ENCODE results near the gene GFER. TPM values are rescaled to one million over a fixed set of nuclear protein-coding genes. Genes with fewer than 3 reads are reported as not detected.

GFER gene
- total and polyA plus RNA-seq, 4 experiments from 2014 or later, result 19.6 to 35.7 (median 27.4) TPM

- Mint-ChIP-seq H3K27me3 (no peaks in the 10 kb centered on the region), H3K4me3 (no peak overlapping the region), H3K4me1 (no peaks in the 10 kb centered on the region), H3K27ac (no peak overlapping the region), H3K36me3 (no peaks in the 10 kb centered on the region), H3K9me3 (no peaks in the 10 kb centered on the region)
- no peaks in the 10 kb centered on the region for H3K36me3 ChIP-seq (ENCODE audit: insufficient read depth, low read length)
- no peaks in the 10 kb centered on the region for H3K9me3 ChIP-seq (ENCODE audit: control insufficient read depth in 1 of 2, low read length in 2 of 2)
- DNase-seq, result no peak
- no peaks in the 10 kb centered on the region for H3K27me3 ChIP-seq (ENCODE audit: insufficient read depth, low read length)
- H3K4me3 ChIP-seq (ENCODE audit: low read length in 2 of 2), result no peak overlapping the region
- ChIA-PET POLR2A (ENCODE audit: partially characterized antibody) (no interaction called here), CTCF (ENCODE audit: partially characterized antibody) (no interaction called here)
- no peaks in the 10 kb centered on the region for H3K4me1 ChIP-seq (ENCODE audit: insufficient read depth, low read length)
- H3K27ac ChIP-seq (ENCODE audit: low read depth, low read length), result no peak overlapping the region
- intact Hi-C loops (cut with micrococcal nuclease), result no loop called here
These were observed 53.1 kb downstream of the GFER start for GRCh38 chr16:2037115-2037514.

Other genes with a start within 250 kb of the GFER start
Only the 30 nearest of the 31 such genes appear.
- 10 to 100 TPM; 84.2 to 88.6 TPM for gene NME3, start 212.7 kb upstream of the GFER start, total RNA-seq
- gene NME3, start 212.7 kb upstream of the GFER start, polyA plus RNA-seq, result 10 to 100 TPM; 64.1 to 70.4 TPM
- 10 to 100 TPM; 32.9 to 33.1 TPM for gene EME2, start 211.4 kb upstream of the GFER start, total RNA-seq
- gene EME2, start 211.4 kb upstream of the GFER start, polyA plus RNA-seq, result 1 to 10 TPM in 1 of 2 donors, under 1 TPM in 1; 0.30 to 1.5 TPM
- 10 to 100 TPM; 57.6 to 67.3 TPM for gene MRPS34, start 211.1 kb upstream of the GFER start, total RNA-seq
- 100 to 1,000 TPM; 138 to 151 TPM for gene MRPS34, start 211.1 kb upstream of the GFER start, polyA plus RNA-seq
- gene SPSB3, start 201.6 kb upstream of the GFER start, total RNA-seq, result 100 to 1,000 TPM; 133 to 144 TPM
- 10 to 100 TPM; 56.6 to 72.9 TPM for gene SPSB3, start 201.6 kb upstream of the GFER start, polyA plus RNA-seq
- 10 to 100 TPM; 55.9 to 59.4 TPM for gene NUBP2, start 201.2 kb upstream of the GFER start, total RNA-seq
- gene NUBP2, start 201.2 kb upstream of the GFER start, polyA plus RNA-seq, result 10 to 100 TPM; 77.6 to 98.9 TPM
- under 1 TPM; 0.29 to 0.36 TPM for gene IGFALS, start 190.5 kb upstream of the GFER start, total RNA-seq
- not detected for gene IGFALS, start 190.5 kb upstream of the GFER start, polyA plus RNA-seq
- 10 to 100 TPM; 73.7 to 77.8 TPM for gene HAGH, start 157.4 kb upstream of the GFER start, total RNA-seq
- gene HAGH, start 157.4 kb upstream of the GFER start, polyA plus RNA-seq, result 10 to 100 TPM; 54.3 to 63.2 TPM
- 1 to 10 TPM; 7.8 to 9.6 TPM for gene FAHD1, start 157.0 kb upstream of the GFER start, total RNA-seq
- 10 to 100 TPM; 22.3 to 23.2 TPM for gene FAHD1, start 157.0 kb upstream of the GFER start, polyA plus RNA-seq
- gene MEIOB, start 112.0 kb upstream of the GFER start, total RNA-seq, result not detected
- not detected for gene MEIOB, start 112.0 kb upstream of the GFER start, polyA plus RNA-seq
- gene HS3ST6, start 65.8 kb upstream of the GFER start, total RNA-seq, result not detected
- gene HS3ST6, start 65.8 kb upstream of the GFER start, polyA plus RNA-seq, result not detected
- 10 to 100 TPM in 1 of 2 experiments, 1 to 10 TPM in 1; 9.3 to 10.6 TPM for gene MSRB1, start 41.0 kb upstream of the GFER start, total RNA-seq
- 10 to 100 TPM; 20.4 to 30.5 TPM for gene MSRB1, start 41.0 kb upstream of the GFER start, polyA plus RNA-seq
- not detected for gene RPL3L, start 29.5 kb upstream of the GFER start, total RNA-seq
- gene RPL3L, start 29.5 kb upstream of the GFER start, polyA plus RNA-seq, result not detected
- 10 to 100 TPM; 76.5 to 86.2 TPM for gene NDUFB10, start 24.7 kb upstream of the GFER start, total RNA-seq
- gene NDUFB10, start 24.7 kb upstream of the GFER start, polyA plus RNA-seq, result 100 to 1,000 TPM; 205 to 223 TPM
- gene RPS2, start 19.4 kb upstream of the GFER start, total RNA-seq, result 1,000 to 10,000 TPM; 2,828 to 2,894 TPM
- 1,000 to 10,000 TPM; 6,382 to 6,826 TPM for gene RPS2, start 19.4 kb upstream of the GFER start, polyA plus RNA-seq
- not detected for gene RNF151, start 17.3 kb upstream of the GFER start, total RNA-seq
- not detected for gene RNF151, start 17.3 kb upstream of the GFER start, polyA plus RNA-seq
- gene TBL3, start 12.1 kb upstream of the GFER start, total RNA-seq, result 10 to 100 TPM; 33.2 to 35.0 TPM
- gene TBL3, start 12.1 kb upstream of the GFER start, polyA plus RNA-seq, result 10 to 100 TPM; 44.1 to 47.6 TPM
- gene NOXO1, start 2.7 kb upstream of the GFER start, total RNA-seq, result under 1 TPM; 0.47 to 0.84 TPM
- gene NOXO1, start 2.7 kb upstream of the GFER start, polyA plus RNA-seq, result under 1 TPM; 0.50 to 0.54 TPM
- gene SYNGR3, start 5.8 kb downstream of the GFER start, total RNA-seq, result 1 to 10 TPM; 1.6 TPM
- gene SYNGR3, start 5.8 kb downstream of the GFER start, polyA plus RNA-seq, result 1 to 10 TPM in 1 of 2 donors, under 1 TPM in 1; 0.50 to 2.2 TPM
- gene ZNF598, start 25.6 kb downstream of the GFER start, total RNA-seq, result 10 to 100 TPM; 48.5 to 49.8 TPM
- gene ZNF598, start 25.6 kb downstream of the GFER start, polyA plus RNA-seq, result 10 to 100 TPM in 1 of 2 donors, 1 to 10 TPM in 1; 3.1 to 10.0 TPM
- not detected for gene NPW, start 35.6 kb downstream of the GFER start, total RNA-seq
- not detected for gene NPW, start 35.6 kb downstream of the GFER start, polyA plus RNA-seq
- 1 to 10 TPM; 1.7 to 2.1 TPM for gene NHERF2, start 42.7 kb downstream of the GFER start, total RNA-seq
- gene NHERF2, start 42.7 kb downstream of the GFER start, polyA plus RNA-seq, result under 1 TPM; 0.16 to 0.40 TPM
- 10 to 100 TPM in 1 of 2 experiments, 1 to 10 TPM in 1; 9.3 to 12.0 TPM for gene NTHL1, start 63.6 kb downstream of the GFER start, total RNA-seq
- gene NTHL1, start 63.6 kb downstream of the GFER start, polyA plus RNA-seq, result 10 to 100 TPM; 13.5 to 20.1 TPM
- gene TSC2, start 63.8 kb downstream of the GFER start, total RNA-seq, result 100 to 1,000 TPM; 157 to 177 TPM
- gene TSC2, start 63.8 kb downstream of the GFER start, polyA plus RNA-seq, result 10 to 100 TPM; 20.7 to 50.8 TPM
- gene PKD1, start 151.7 kb downstream of the GFER start, total RNA-seq, result 100 to 1,000 TPM; 125 to 126 TPM
- 10 to 100 TPM in 1 of 2 donors, 1 to 10 TPM in 1; 2.3 to 11.7 TPM for gene PKD1, start 151.7 kb downstream of the GFER start, polyA plus RNA-seq
- gene RAB26, start 164.4 kb downstream of the GFER start, total RNA-seq, result under 1 TPM in 1 of 2 experiments, not detected in 1; 0.44 TPM
- under 1 TPM; 0.52 to 0.77 TPM for gene RAB26, start 164.4 kb downstream of the GFER start, polyA plus RNA-seq
- 10 to 100 TPM; 40.9 to 41.9 TPM for gene TRAF7, start 171.6 kb downstream of the GFER start, total RNA-seq
- gene TRAF7, start 171.6 kb downstream of the GFER start, polyA plus RNA-seq, result 1 to 10 TPM; 1.9 to 8.9 TPM
- not detected for gene CASKIN1, start 212.4 kb downstream of the GFER start, total RNA-seq
- gene CASKIN1, start 212.4 kb downstream of the GFER start, polyA plus RNA-seq, result not detected
- gene MLST8, start 221.3 kb downstream of the GFER start, total RNA-seq, result 10 to 100 TPM; 28.1 to 31.1 TPM
- gene MLST8, start 221.3 kb downstream of the GFER start, polyA plus RNA-seq, result 10 to 100 TPM; 27.4 to 34.7 TPM
- 10 to 100 TPM; 32.4 to 33.4 TPM for gene BRICD5, start 226.7 kb downstream of the GFER start, total RNA-seq
- under 1 TPM in 1 of 2 donors, not detected in 1; 0.39 TPM for gene BRICD5, start 226.7 kb downstream of the GFER start, polyA plus RNA-seq
- gene PGP, start 230.6 kb downstream of the GFER start, total RNA-seq, result 10 to 100 TPM; 26.5 to 27.3 TPM
- 10 to 100 TPM in 1 of 2 donors, 1 to 10 TPM in 1; 7.8 to 12.8 TPM for gene PGP, start 230.6 kb downstream of the GFER start, polyA plus RNA-seq